GM19452 (cell line): Measurements from ENCODE around the gene PKM.
"Not testable (repeated sequence)": the region's sequence is repeated elsewhere in the genome, so short reads cannot be mapped to it uniquely, and the experiment has no call there.

Source experiments
- ATAC-seq: cut with Tn5 transposase; IDR thresholded peaks from one replicate; pipeline ENCODE4 v1.9.1; 2021; ENCODE audit not compliant: unreplicated experiment

The PKM gene

GRCh38 chr15:72231066-72231832 lies at the start of gene PKM:
TSS of gene PKM (minus strand) at chr15:72231190. CDS start at chr15:72219097, 12,093 bp downstream.
- ATAC-seq: peak; percentile 48

DNA sequence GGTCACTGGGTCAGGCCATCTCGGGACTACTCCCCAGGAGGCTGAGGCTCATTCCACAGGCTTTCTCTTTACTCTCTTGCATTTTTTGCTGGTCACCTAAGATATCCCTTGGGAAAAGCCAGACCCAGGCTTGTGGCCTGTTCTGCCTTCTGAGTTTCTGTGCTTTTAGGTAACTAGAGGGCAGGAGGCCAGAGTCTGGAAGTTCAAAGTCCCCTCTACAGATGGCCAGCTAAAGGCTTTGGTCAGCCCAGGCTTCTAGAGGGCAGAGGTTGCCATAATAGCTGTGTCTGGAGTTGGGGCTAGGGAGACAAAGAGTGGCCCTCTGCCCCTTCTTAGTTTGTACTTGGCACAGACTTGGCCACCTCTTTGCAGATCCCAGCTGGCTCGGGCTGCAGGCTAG lies 49.8 kb upstream of the PKM start:
- no peak for ATAC-seq

DNA sequence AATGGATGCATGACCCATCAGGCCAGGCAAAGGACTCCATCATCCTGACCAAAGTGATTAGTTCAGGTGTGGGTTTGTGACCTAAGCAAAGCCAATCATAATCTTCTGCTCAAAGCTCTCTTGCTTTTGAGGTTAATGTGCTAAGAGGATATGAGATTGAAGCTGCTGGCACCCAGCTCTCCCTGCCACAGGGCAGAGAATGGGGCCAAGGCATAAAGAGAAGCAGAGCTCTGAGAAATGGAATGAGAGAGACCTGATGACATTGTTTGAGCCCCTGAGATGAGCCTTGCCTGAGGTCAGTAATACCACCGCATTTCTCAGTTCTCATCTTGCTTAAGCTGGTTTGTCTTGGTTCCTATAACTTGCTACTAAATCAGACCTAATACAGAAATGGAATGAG lies 47.7 kb upstream of the PKM start:
- no peak for ATAC-seq

- no peak for ATAC-seq
Observed at GRCh38 chr15:72276326-72276700, 45.3 kb upstream of the PKM start.

GRCh38 chr15:72275635-72276325 lies 44.8 kb upstream of the PKM start:
- not testable (repeated sequence) for ATAC-seq

GRCh38 chr15:72272997-72273352 lies 42.0 kb upstream of the PKM start:
- ATAC-seq: no peak

GRCh38 chr15:72272213-72272996 lies 41.4 kb upstream of the PKM start, which contains the start of gene PARP6:
TSS of gene PARP6 (minus strand) at chr15:72272554. CDS start at chr15:72267477, 5,077 bp downstream.
- peak; percentile 95 for ATAC-seq

DNA sequence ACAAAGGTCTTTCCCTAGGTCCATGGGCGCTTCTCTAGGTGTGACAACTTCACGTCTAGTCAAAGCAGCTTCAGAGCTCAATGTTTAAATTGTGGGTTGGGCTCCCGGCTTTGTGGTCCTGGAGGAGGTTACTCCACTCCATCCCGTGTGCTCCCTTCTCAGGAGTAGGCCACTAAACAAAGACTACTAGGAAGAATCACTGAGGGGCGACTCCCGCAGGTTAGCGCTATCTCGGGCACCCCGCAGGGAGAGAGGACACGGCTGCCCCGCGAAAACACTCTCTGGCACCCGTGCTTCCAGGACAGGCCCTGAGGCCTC lies 40.9 kb upstream of the PKM start:
- no peak for ATAC-seq

- no peak for ATAC-seq
Observed at GRCh38 chr15:72271221-72271620, 40.2 kb upstream of the PKM start.

DNA sequence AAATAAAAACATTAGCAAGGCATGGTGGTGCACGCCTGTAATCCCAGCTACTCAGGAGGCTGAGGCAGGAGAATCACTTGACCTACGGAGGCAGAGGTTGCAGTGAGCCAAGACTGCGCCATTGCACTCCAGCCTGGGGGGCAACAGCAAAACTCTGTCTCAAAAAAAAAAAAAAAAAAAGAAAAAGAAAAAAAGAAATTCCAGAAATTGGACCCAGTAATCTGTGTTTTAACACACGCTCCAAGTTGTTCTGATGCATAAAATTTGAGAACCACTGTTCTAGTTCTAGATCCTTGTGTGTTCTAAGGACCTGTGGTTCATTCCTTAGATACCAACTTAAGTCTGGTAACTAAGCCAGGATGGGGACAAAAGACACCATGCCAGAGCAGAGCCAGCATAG lies 38.7 kb upstream of the PKM start:
- no peak for ATAC-seq

GRCh38 chr15:72265031-72265430 lies 34.0 kb upstream of the PKM start:
- no peak for ATAC-seq

DNA sequence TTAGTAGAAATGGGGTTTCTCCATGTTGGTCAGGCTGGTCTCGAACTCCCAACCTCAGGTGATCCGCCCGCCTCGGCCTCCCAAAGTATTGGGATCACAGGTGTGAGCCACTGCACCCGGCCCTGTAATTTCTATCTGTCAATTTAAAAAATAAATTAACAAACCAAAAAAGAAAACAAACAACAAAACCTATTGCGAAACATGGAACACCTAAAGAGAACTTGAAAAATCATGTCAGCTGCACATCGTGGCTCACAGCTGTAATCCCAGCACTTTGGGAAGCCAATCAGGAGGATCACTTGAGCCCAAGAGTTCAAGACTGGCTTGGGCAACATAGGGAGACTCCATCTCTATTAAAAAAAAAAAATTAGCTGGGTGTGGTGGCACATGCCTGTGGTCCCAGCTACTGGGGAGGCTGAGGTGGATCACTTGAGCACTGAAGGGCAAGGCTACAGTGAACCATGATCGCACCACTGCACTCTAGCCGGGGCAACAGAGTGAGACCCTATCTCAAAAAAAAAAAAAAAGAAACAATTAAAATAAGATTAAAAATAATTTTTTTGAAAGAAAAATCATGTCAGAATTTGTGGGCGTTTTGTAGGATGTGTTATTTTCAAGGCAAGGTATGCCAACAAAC lies 21.8 kb upstream of the PKM start:
- no peak for ATAC-seq

GRCh38 chr15:72249142-72249810 lies 18.3 kb upstream of the PKM start:
- ATAC-seq: no peak

DNA sequence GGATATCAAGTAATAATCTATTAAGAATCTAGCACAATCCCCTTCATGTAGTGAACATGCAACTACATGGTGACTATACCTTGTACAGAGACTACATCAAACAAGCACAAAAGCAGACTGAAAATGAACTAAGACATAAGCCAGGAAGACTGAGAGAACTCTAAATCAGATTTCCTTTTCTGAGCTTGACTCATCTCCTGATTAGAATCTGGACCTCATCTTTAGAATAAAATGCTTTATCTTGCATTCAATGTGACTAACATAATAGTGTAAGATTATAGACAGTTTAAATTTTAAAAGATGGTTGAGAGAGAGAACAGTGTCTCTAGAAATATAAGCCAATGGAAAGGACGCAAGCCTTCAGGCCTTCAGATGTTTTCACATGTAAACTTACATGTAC lies 17.5 kb upstream of the PKM start:
- no peak for ATAC-seq

DNA sequence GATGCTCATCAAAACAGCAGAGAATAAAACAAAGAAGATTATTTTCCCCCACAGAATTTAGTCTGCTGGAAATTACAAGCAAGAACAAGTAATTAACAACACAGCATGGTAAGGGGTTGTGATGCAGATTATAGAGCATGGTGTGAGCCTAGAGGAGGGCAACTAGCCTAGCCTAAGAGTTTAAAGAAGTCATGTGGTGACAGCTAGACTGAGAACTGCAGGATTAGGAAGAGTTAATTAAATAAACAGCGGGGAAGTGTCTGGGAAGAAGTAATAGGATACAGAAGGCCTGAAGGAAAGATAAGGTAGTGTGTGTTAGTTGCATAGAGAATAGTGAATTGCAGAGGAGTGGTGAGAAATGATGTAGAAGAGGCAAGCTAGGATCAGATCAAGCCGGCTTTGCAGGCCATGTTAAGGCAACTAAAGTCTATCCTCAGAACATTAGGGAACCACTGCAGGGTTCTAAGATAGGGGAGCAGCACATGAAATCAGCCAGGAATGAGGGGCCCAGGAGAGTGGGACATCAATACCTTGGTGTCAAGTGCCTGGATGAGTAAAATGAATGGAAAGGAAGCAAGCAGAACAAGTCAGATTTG lies 11.9 kb upstream of the PKM start:
- no peak for ATAC-seq

GRCh38 chr15:72239652-72240051 lies 8.7 kb upstream of the PKM start:
- ATAC-seq: no peak

- no peak for ATAC-seq
Observed at GRCh38 chr15:72238586-72238985, 7.6 kb upstream of the PKM start.

DNA sequence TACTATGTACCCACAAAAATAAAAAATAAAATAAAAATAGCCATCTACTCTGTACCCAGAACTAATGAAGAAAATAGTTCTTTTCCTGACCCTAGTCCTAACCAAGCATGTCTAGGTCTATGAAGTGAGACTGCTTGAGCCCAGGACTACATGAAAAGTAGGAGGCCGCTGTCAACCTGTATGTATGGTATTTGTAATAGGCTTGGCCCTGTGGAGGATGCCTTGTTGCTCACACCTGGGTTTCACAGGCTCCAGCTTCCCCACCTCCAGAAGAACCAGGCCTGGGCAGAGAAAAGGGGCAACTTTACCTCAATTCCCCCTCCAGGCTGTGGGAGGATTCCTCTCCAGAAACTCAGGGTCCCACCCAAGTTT lies 6.8 kb upstream of the PKM start:
- ATAC-seq: no peak

DNA sequence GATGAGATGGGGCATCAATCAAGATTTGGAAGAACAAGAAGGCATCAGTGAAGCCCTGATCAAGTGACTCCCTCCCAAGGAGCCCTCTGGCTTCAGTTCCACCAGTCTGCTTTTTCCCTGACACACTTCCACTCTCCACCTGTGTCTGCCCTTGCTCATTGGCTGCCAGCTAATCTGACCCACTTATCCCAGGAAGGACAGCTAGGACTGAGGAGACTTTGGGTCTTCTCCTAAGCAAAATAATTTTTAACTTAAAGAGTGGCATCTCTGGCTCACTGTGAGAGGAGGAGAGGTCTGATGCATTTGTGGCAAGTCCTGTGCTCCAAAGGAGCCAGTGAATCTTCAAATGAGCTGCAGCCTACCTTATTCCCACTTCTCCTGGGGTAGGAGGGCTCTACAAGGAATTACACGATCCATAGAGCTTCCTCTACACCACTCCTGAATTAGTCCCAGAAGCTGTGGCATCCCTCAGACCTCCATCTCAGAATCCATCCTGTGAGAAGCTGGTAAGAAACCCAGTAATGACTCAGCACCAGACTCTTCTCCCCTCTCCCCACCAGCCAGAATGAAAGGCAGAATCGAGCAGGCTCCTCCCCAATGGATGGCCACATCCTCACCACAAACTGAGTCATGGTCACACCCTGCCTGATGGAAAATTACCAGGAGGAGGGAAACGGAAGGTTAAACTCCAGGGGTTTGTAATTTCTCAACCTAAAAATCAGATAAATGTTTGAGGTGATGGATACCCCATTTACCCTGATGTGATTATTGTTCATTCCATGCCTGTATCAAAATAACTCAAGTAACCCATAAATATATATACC lies 6.3 kb upstream of the PKM start:
- ATAC-seq: peak; percentile 86
